ENCODE data around the gene COL3A1.

Gene COL3A1

DNA sequence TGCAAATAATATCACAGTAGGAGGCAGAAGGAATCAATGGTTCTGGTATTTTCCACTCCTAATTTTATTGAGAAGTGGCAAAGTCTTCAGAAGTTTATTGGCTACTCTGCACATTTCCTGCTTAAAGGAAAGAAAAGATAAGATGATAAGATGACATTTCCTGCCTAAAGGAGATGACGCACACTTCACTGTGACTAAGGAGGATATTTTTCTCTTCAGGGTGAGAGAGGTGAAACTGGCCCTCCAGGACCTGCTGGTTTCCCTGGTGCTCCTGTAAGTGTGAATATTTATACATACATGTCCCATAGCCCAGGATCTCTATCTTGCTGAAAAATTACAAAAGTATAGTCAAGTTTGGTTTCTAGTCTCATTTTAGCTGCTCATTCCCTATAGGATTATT, 27.9 kb downstream of the COL3A1 start:
- DNase-seq (ENCODE audit: low spot score) = no peak
- Histone ChIP-seq H3K27ac (peak overlapping the region in 1 of 2 donors; percentile 49), H3K4me3 (no peak overlapping the region)
- TF ChIP-seq, protein P1, sequence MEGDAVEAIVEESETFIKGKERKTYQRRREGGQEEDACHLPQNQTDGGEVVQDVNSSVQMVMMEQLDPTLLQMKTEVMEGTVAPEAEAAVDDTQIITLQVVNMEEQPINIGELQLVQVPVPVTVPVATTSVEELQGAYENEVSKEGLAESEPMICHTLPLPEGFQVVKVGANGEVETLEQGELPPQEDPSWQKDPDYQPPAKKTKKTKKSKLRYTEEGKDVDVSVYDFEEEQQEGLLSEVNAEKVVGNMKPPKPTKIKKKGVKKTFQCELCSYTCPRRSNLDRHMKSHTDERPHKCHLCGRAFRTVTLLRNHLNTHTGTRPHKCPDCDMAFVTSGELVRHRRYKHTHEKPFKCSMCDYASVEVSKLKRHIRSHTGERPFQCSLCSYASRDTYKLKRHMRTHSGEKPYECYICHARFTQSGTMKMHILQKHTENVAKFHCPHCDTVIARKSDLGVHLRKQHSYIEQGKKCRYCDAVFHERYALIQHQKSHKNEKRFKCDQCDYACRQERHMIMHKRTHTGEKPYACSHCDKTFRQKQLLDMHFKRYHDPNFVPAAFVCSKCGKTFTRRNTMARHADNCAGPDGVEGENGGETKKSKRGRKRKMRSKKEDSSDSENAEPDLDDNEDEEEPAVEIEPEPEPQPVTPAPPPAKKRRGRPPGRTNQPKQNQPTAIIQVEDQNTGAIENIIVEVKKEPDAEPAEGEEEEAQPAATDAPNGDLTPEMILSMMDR (IDR thresholded peaks at IDR 0.05) = no peak

DNA sequence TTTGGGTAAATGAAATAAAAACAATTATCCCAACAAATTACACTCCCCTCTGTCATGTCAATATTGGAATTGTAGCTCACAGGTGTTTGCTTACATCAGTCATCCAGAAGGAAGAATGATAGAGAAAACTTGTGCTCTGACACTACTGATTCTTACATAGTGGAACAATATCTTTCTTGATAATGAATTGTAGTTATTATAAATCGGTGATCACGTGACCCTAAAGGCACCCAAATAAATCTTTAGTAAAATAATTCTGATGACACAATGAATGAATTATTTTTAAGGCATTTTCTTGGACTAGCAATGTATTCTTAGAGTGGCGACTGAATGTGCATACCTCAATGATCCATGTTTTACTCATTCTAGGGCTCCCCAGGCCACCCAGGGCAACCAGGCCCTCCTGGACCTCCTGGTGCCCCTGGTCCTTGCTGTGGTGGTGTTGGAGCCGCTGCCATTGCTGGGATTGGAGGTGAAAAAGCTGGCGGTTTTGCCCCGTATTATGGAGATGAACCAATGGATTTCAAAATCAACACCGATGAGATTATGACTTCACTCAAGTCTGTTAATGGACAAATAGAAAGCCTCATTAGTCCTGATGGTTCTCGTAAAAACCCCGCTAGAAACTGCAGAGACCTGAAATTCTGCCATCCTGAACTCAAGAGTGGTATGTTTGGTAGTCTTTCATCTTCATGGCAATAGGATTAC, 34.5 kb downstream of the COL3A1 start:
- TF ChIP-seq, protein P1 (IDR thresholded peaks at IDR 0.05) = no peak
- Histone ChIP-seq H3K4me3 (no peak overlapping the region), H3K27ac (no peak overlapping the region)
- no peak for DNase-seq (ENCODE audit: low spot score)

DNA sequence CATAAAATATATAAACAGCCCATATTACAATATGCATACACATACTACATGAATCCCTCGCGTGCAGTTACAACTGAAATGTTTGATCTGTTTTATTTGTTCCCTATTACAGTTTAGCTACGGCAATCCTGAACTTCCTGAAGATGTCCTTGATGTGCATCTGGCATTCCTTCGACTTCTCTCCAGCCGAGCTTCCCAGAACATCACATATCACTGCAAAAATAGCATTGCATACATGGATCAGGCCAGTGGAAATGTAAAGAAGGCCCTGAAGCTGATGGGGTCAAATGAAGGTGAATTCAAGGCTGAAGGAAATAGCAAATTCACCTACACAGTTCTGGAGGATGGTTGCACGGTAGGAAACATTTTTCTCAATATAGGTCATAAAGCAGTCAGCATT, 36.4 kb downstream of the COL3A1 start:
- H3K4me3 ChIP-seq = no peak overlapping the region
- no peak overlapping the region for H3K27ac ChIP-seq
- TF ChIP-seq, protein P1 (IDR thresholded peaks at IDR 0.05) = no peak
- no peak for DNase-seq (ENCODE audit: low spot score)

DNA sequence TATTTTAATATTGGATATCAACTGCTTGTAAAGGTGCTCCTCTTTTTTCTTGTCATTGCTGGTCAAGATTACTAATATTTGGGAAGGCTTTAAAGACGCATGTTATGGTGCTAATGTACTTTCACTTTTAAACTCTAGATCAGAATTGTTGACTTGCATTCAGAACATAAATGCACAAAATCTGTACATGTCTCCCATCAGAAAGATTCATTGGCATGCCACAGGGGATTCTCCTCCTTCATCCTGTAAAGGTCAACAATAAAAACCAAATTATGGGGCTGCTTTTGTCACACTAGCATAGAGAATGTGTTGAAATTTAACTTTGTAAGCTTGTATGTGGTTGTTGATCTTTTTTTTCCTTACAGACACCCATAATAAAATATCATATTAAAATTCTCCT, 38.2 kb downstream of the COL3A1 start:
- TF ChIP-seq, protein P1 (IDR thresholded peaks at IDR 0.05) = no peak
- Histone ChIP-seq H3K27ac (no peak overlapping the region), H3K4me3 (no peak overlapping the region)
- DNase-seq (ENCODE audit: low spot score) = no peak

DNA sequence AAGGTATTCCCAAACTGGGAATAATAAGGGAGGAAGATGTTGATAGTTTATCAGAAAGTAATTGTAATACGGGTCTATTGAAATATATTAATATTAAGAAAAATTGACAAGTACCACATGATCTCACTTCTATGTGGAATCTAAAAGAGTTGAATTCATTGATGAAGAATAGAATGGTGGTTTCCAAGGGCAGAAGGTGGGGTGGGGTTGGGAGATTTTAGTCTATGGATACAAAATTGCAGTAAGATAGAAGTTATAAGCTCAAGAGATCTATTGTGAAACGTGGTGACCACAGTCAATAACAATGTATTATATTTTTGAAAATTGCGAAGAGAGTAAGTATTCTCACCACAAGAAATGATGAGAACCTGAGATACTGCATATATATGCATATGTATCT, 38.9 kb downstream of the COL3A1 start:
- H3K27ac ChIP-seq = no peak overlapping the region
- H3K4me3 ChIP-seq = no peak overlapping the region
- DNase-seq (ENCODE audit: low spot score) = no peak
- TF ChIP-seq, protein P1 (IDR thresholded peaks at IDR 0.05) = no peak

DNA sequence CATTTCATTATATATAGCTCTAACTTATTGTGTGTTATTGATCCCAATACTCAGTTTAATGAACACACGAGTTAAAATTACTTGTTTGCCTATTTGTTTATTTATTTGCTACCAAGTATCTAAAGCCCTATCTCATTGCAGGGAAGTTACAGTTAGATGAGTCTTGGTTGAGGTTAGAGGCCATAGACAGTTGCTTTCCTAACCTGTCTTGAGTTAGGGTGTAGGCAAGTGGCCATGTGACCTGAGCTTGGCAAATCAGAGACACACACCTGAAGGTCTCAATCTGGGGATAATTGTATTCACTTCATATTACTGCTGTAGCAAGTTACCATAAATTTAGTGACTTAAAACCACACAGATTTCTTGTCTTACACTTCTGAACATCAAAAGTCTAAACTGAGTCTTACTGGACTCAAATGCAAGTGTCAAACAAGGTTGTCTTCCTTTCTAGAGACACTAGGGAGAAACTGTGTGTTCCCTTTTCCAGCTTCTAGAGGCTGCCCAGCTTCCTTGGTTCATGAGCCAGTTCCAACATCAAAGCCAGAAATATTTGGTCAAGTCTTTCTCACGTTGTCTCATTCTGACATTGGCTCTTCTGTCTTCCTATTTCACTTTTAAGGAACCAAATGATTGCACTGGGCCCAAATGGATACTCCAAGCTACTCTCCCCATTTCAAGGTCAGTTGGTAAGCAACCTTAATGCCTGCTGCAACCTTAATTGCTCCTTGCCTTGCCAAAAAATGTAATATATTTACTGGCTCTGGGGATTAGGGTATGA, 39.7 kb downstream of the COL3A1 start:
- peak overlapping the region; percentile 55 to 65 for H3K27ac ChIP-seq

More for the DNA sequence above, 39.7 kb downstream of the COL3A1 start:
- no peak for DNase-seq (ENCODE audit: low spot score)
- TF ChIP-seq, protein P1 (IDR thresholded peaks at IDR 0.05) = no peak
- H3K4me3 ChIP-seq = no peak overlapping the region
